Measurements from ENCODE around the gene PSMB5.
"Not testable (repeated sequence)": the region's sequence is repeated elsewhere in the genome, so short reads cannot be mapped to it uniquely, and the experiment has no call there.

The PSMB5 gene

GRCh38 chr14:23043145-23043544, 8.4 kb upstream of the PSMB5 start:
- no peak for DNase-seq

- DNase-seq = no peak
Observed at GRCh38 chr14:23042162-23042965, 7.7 kb upstream of the PSMB5 start, which contains the start of gene PSMB11. TSS of gene PSMB11 (plus strand) at chr14:23042212. CDS start at chr14:23042226, 14 bp downstream.

GRCh38 chr14:23041729-23042128, 7.0 kb upstream of the PSMB5 start:
- DNase-seq = no peak

GRCh38 chr14:23040100-23040499, 5.4 kb upstream of the PSMB5 start:
- no peak for DNase-seq

GRCh38 chr14:23035303-23036144, 824 bp upstream of the PSMB5 start:
- no peak for DNase-seq

GRCh38 chr14:23033801-23034497, 751 bp downstream of the PSMB5 start:
- no peak for DNase-seq

- no peak for DNase-seq
Observed at GRCh38 chr14:23033251-23033727, 1.4 kb downstream of the PSMB5 start.

GRCh38 chr14:23030936-23031335, 3.8 kb downstream of the PSMB5 start:
- DNase-seq = no peak

- DNase-seq = no peak
Observed at GRCh38 chr14:23028799-23029198, 5.9 kb downstream of the PSMB5 start.

- DNase-seq = no peak
Observed at GRCh38 chr14:23025151-23025814, 9.4 kb downstream of the PSMB5 start.

GRCh38 chr14:23024612-23025075, 10.1 kb downstream of the PSMB5 start:
- no peak for DNase-seq

GRCh38 chr14:23023795-23024152, 10.9 kb downstream of the PSMB5 start:
- DNase-seq = no peak

- DNase-seq = no peak
Observed at GRCh38 chr14:23023022-23023794, 11.5 kb downstream of the PSMB5 start.

- peak; percentile 13 for DNase-seq
Observed at GRCh38 chr14:23021889-23022442, 12.7 kb downstream of the PSMB5 start.

- no peak for DNase-seq
Observed at GRCh38 chr14:23021434-23021833, 13.3 kb downstream of the PSMB5 start.

GRCh38 chr14:23020143-23021128, 14.3 kb downstream of the PSMB5 start:
- DNase-seq = no peak

GRCh38 chr14:23018107-23018506, 16.6 kb downstream of the PSMB5 start:
- no peak for DNase-seq

GRCh38 chr14:23017091-23017490, 17.6 kb downstream of the PSMB5 start:
- no peak for DNase-seq

- no peak for DNase-seq
Observed at GRCh38 chr14:23015618-23016017, 19.1 kb downstream of the PSMB5 start.

GRCh38 chr14:23013749-23014054, 21.0 kb downstream of the PSMB5 start:
- DNase-seq = not testable (repeated sequence)

All from midbrain (tissue), 1 donor.